Panc1 (cell line): Measurements from ENCODE around the gene KDF1. TPM values are rescaled to one million over a fixed set of nuclear protein-coding genes. Genes with fewer than 3 reads are reported as not detected.

Experiments used
- ATAC-seq: fragments of 200-7000 bp; cut with Tn5 transposase; 2 replicates; pipeline ENCODE4 v1.9.1; 2020; ENCODE audit warnings: mild to moderate bottlenecking, moderate library complexity
- BruUV-seq: library from RNA; stranded (reverse); fragments of 400-500 nt; replicated peaks from 2 replicates; lab custom pipeline; 2021; lab: Mats Ljungman, UMichigan
- CTCF ChIA-PET: fragments of 300-600 bp; sonication (Branson Sonifier 250); formaldehyde crosslinking; loops from one replicate; lab custom pipeline; 2022; ENCODE audit warnings: antibody characterized with exemption; lab: Charles Lee
- POLR2A ChIA-PET: fragments of 300-600 bp; sonication (Branson Sonifier 250); formaldehyde crosslinking; loops from one replicate; lab custom pipeline; 2022; ENCODE audit warnings: antibody characterized with exemption; lab: Charles Lee
- DNase-seq: peaks from one replicate; pipeline ENCODE4 v3.0.0-alpha.2; 2010; ENCODE audit warnings: low read depth, low spot score
- H3K27ac ChIP-seq: 2 replicates; pipeline ENCODE4 v1.5.1; 2011; ENCODE audit warnings: mild to moderate bottlenecking, low read length, inconsistent platforms
- H3K27me3 ChIP-seq: fragments of 200-500 bp; sonication (Bioruptor generic); 2 replicates; pipeline ENCODE4 v1.6.0; 2014; ENCODE audit warnings: low read length, inconsistent platforms; ENCODE audit not compliant: control insufficient read depth, insufficient read depth
- H3K36me3 ChIP-seq: fragments of 200-500 bp; sonication (Bioruptor generic); 2 replicates; pipeline ENCODE4 v1.5.1; 2014; ENCODE audit warnings: inconsistent platforms, mild to moderate bottlenecking, low read length, moderate library complexity; ENCODE audit not compliant: control insufficient read depth, insufficient read depth
- H3K4me1 ChIP-seq: 2 replicates; pipeline ENCODE4 v1.5.1; 2011; ENCODE audit warnings: inconsistent platforms, mild to moderate bottlenecking, low read length, moderate library complexity; ENCODE audit not compliant: control insufficient read depth, insufficient read depth
- H3K4me3 ChIP-seq, 2 experiments: 2 replicates each; pipeline ENCODE4 v1.5.1; 2011 to 2012; ENCODE audit warnings: low read depth in 2 of 2, low read length in 2 of 2, mild to moderate bottlenecking in 2 of 2, inconsistent platforms in 1 of 2, moderate library complexity in 1 of 2
- H3K9me3 ChIP-seq: fragments of 200-500 bp; sonication (Bioruptor generic); 2 replicates; pipeline ENCODE4 v1.5.1; 2014; ENCODE audit warnings: low read depth, mild to moderate bottlenecking, inconsistent platforms, low read length, moderate library complexity; ENCODE audit not compliant: control insufficient read depth, insufficient read depth
- CTCF ChIP-seq: fragments of 450-650 bp; IDR thresholded peaks from 2 replicates; pipeline ENCODE4 v1.5.1; 2017; ENCODE audit warnings: mild to moderate bottlenecking
- POLR2AphosphoS5 ChIP-seq: IDR thresholded peaks from 2 replicates; pipeline ENCODE4 v1.6.1; 2012; ENCODE audit warnings: mild to moderate bottlenecking, low read depth, low read length, moderate library complexity
- REST ChIP-seq, 2 experiments: IDR thresholded peaks; 2 replicates each; pipeline ENCODE4 v1.6.1; 2011 to 2012; ENCODE audit warnings: low read depth in 2 of 2, control low read depth in 1 of 2, low read length in 1 of 2, mild to moderate bottlenecking in 1 of 2, moderate library complexity in 1 of 2; ENCODE audit not compliant: insufficient read depth in 1 of 2
- SIN3A ChIP-seq: IDR thresholded peaks from 2 replicates; pipeline ENCODE4 v1.6.1; 2012; ENCODE audit warnings: low read depth, mild to moderate bottlenecking, low read length, moderate library complexity, borderline replicate concordance; ENCODE audit not compliant: insufficient read depth
- TCF7L2 ChIP-seq: IDR thresholded peaks from 2 replicates; pipeline ENCODE4 v1.6.1; 2011; ENCODE audit warnings: mild to moderate bottlenecking, low read depth, low read length, inconsistent platforms
- in situ Hi-C: cut with HindIII; loops from 2 replicates; pipeline ENCODE4 v1.10.0; 2016; ENCODE audit warnings: low sequenced_read_pairs, low pct_unique_long_range_greater_than_20kb
- intact Hi-C: fragments of 100-400 bp; cut with micrococcal nuclease; formaldehyde crosslinking; loops from one replicate; pipeline ENCODE4 v1.10.0; 2022; ENCODE audit not compliant: unreplicated experiment
- total RNA-seq: library from RNA; stranded (reverse); gene quantifications from one replicate; pipeline ENCODE4 v1.2.1, GENCODE V29; 2021; ENCODE audit not compliant: unreplicated experiment

KDF1 gene
- total RNA-seq, 1 experiment from 2014 or later, result 3.2 TPM

GRCh38 chr1:26996024-26996423 lies 35.8 kb upstream of the KDF1 start:
- BruUV-seq, result TSS peak; percentile 52
- DNase-seq, result no peak
- Histone ChIP-seq H3K9me3 (no peaks in the 10 kb centered on the region), H3K36me3 (no peaks in the 10 kb centered on the region; the same call in none of the 2 replicates), H3K27me3 (no peaks in the 10 kb centered on the region), H3K27ac (peak overlapping the region; percentile 78), H3K4me3 (peak overlapping the region; percentile 57 to 64), H3K4me1 (peaks cover 66% of the 10 kb centered on the region)
- no peak for ATAC-seq
- POLR2A ChIA-PET, result no interaction called here
- in situ Hi-C loops (no loop called here), intact Hi-C loops (loop anchor here (5.0 kb wide), 1 partner anchor 46 kb away; no protein-coding TSS in a partner anchor)
- CTCF ChIA-PET, result interaction anchor here (0.6 to 0.9 kb wide), 2 partner anchors 23 to 50 kb away, joined by 5 to 9 read pairs; no protein-coding TSS in a partner anchor
- no peak for TF ChIP-seq CTCF
- no peak for TF ChIP-seq SIN3A
- TF ChIP-seq TCF7L2, result no peak
- no peak for TF ChIP-seq REST (IDR thresholded peaks at IDR 0.05; ENCODE audit: insufficient read depth in 1 of 2, low read depth in 2 of 2, low read length in 1 of 2)

- TF ChIP-seq TCF7L2, result no peak
- TF ChIP-seq CTCF, result no peak
- no peak for TF ChIP-seq POLR2AphosphoS5
- TF ChIP-seq SIN3A, result no peak
- Histone ChIP-seq H3K36me3 (no peaks in the 10 kb centered on the region; the same call in none of the 2 replicates), H3K4me3 (peak overlapping the region; percentile 57 to 64), H3K9me3 (no peaks in the 10 kb centered on the region), H3K27me3 (no peaks in the 10 kb centered on the region), H3K4me1 (peaks cover 59% of the 10 kb centered on the region), H3K27ac (peak overlapping the region; percentile 78)
- in situ Hi-C loops, result no loop called here
- no peak for DNase-seq
- no TSS peak for BruUV-seq
- intact Hi-C loops, result loop anchor here (5.0 kb wide), 1 partner anchor 47 kb away; no protein-coding TSS in a partner anchor
- CTCF ChIA-PET, result interaction anchor here (0.9 to 1.2 kb wide), 3 partner anchors 19 to 50 kb away, joined by 3 to 9 read pairs (median 5); no protein-coding TSS in a partner anchor
- no peak for ATAC-seq
- POLR2A ChIA-PET, result no interaction called here
Observed at GRCh38 chr1:26994787-26995517, 34.7 kb upstream of the KDF1 start.
